Activated naive CD8-positive, alpha-beta T cell (primary cell): ENCODE measurements around the gene TBX21.
"Not testable (repeated sequence)": the region's sequence is repeated elsewhere in the genome, so short reads cannot be mapped to it uniquely, and the experiment has no call there.

Source experiments
- H3K27ac Mint-ChIP-seq: one replicate; pipeline ENCODE4 v1.8.0; 2021; ENCODE audit warnings: mixed read lengths
- H3K27me3 Mint-ChIP-seq: one replicate; pipeline ENCODE4 v1.8.0; 2021; ENCODE audit warnings: mixed read lengths
- H3K36me3 Mint-ChIP-seq: one replicate; pipeline ENCODE4 v1.8.0; 2021; ENCODE audit warnings: mixed read lengths
- H3K4me1 Mint-ChIP-seq: one replicate; pipeline ENCODE4 v1.8.0; 2021; ENCODE audit warnings: low read depth, mixed read lengths
- H3K4me3 Mint-ChIP-seq: one replicate; pipeline ENCODE4 v1.8.0; 2021; ENCODE audit warnings: mild to moderate bottlenecking, mixed read lengths
- H3K9me3 Mint-ChIP-seq: one replicate; pipeline ENCODE4 v1.8.0; 2021; ENCODE audit warnings: low read depth, mixed read lengths

The TBX21 gene

GRCh38 chr17:47729476-47729875 lies 3.6 kb upstream of the TBX21 start:
- no peaks in the 10 kb centered on the region for H3K9me3 Mint-ChIP-seq
- H3K36me3 Mint-ChIP-seq: no peaks in the 10 kb centered on the region
- H3K27me3 Mint-ChIP-seq: no peaks in the 10 kb centered on the region
- peaks cover 60% of the 10 kb centered on the region for H3K4me1 Mint-ChIP-seq
- H3K27ac Mint-ChIP-seq: peak overlapping the region; percentile 34
- no peak overlapping the region for H3K4me3 Mint-ChIP-seq

GRCh38 chr17:47730681-47731080 lies 2.4 kb upstream of the TBX21 start:
- Mint-ChIP-seq H3K36me3 (peaks cover 2% of the 10 kb centered on the region), H3K9me3 (no peaks in the 10 kb centered on the region), H3K4me3 (peak overlapping the region; percentile 40), H3K4me1 (peaks cover 57% of the 10 kb centered on the region), H3K27me3 (no peaks in the 10 kb centered on the region), H3K27ac (no peak overlapping the region)

GRCh38 chr17:47731396-47731795 lies 1.6 kb upstream of the TBX21 start:
- Mint-ChIP-seq H3K36me3 (peaks cover 2% of the 10 kb centered on the region), H3K4me3 (no peak overlapping the region), H3K27ac (no peak overlapping the region), H3K9me3 (no peaks in the 10 kb centered on the region), H3K27me3 (no peaks in the 10 kb centered on the region), H3K4me1 (peaks cover 54% of the 10 kb centered on the region)

- peak overlapping the region; percentile 86 for H3K27ac Mint-ChIP-seq
- H3K9me3 Mint-ChIP-seq: no peaks in the 10 kb centered on the region
- peaks cover 57% of the 10 kb centered on the region for H3K4me1 Mint-ChIP-seq
- H3K27me3 Mint-ChIP-seq: no peaks in the 10 kb centered on the region
- H3K4me3 Mint-ChIP-seq: peak overlapping the region; percentile 85
- H3K36me3 Mint-ChIP-seq: peaks cover 2% of the 10 kb centered on the region
Observed at GRCh38 chr17:47732399-47733046, 513 bp upstream of the TBX21 start.

GRCh38 chr17:47733674-47734410 lies 806 bp downstream of the TBX21 start:
- H3K27me3 Mint-ChIP-seq: no peaks in the 10 kb centered on the region
- H3K4me1 Mint-ChIP-seq: peaks cover 54% of the 10 kb centered on the region
- H3K27ac Mint-ChIP-seq: peak overlapping the region; percentile 95
- no peaks in the 10 kb centered on the region for H3K9me3 Mint-ChIP-seq
- peak overlapping the region; percentile 100 for H3K4me3 Mint-ChIP-seq
- peaks cover 2% of the 10 kb centered on the region for H3K36me3 Mint-ChIP-seq

- H3K4me3 Mint-ChIP-seq: peak overlapping the region; percentile 100
- H3K36me3 Mint-ChIP-seq: peaks cover 2% of the 10 kb centered on the region
- H3K27me3 Mint-ChIP-seq: no peaks in the 10 kb centered on the region
- peak overlapping the region; percentile 84 for H3K27ac Mint-ChIP-seq
- H3K4me1 Mint-ChIP-seq: peaks cover 53% of the 10 kb centered on the region
- H3K9me3 Mint-ChIP-seq: no peaks in the 10 kb centered on the region
Observed at GRCh38 chr17:47735139-47735464, 2.1 kb downstream of the TBX21 start.

- Mint-ChIP-seq H3K9me3 (no peaks in the 10 kb centered on the region), H3K4me3 (peak overlapping the region; percentile 100), H3K4me1 (peaks cover 53% of the 10 kb centered on the region), H3K27me3 (no peaks in the 10 kb centered on the region), H3K36me3 (peaks cover 2% of the 10 kb centered on the region), H3K27ac (peak overlapping the region; percentile 64)
Observed at GRCh38 chr17:47735536-47736011, 2.5 kb downstream of the TBX21 start.

- H3K4me3 Mint-ChIP-seq: peak overlapping the region; percentile 100
- H3K27me3 Mint-ChIP-seq: no peaks in the 10 kb centered on the region
- H3K27ac Mint-ChIP-seq: peak overlapping the region; percentile 30
- H3K4me1 Mint-ChIP-seq: peaks cover 54% of the 10 kb centered on the region
- H3K36me3 Mint-ChIP-seq: peaks cover 5% of the 10 kb centered on the region
- no peaks in the 10 kb centered on the region for H3K9me3 Mint-ChIP-seq
Observed at GRCh38 chr17:47736501-47737495, 3.8 kb downstream of the TBX21 start.

GRCh38 chr17:47738178-47738577 lies 5.1 kb downstream of the TBX21 start:
- no peaks in the 10 kb centered on the region for H3K9me3 Mint-ChIP-seq
- peak overlapping the region; percentile 32 for H3K4me3 Mint-ChIP-seq
- H3K27ac Mint-ChIP-seq: no peak overlapping the region
- H3K4me1 Mint-ChIP-seq: peaks cover 46% of the 10 kb centered on the region
- H3K36me3 Mint-ChIP-seq: peaks cover 5% of the 10 kb centered on the region
- no peaks in the 10 kb centered on the region for H3K27me3 Mint-ChIP-seq

- Mint-ChIP-seq H3K27ac (no peak overlapping the region), H3K9me3 (no peaks in the 10 kb centered on the region), H3K27me3 (no peaks in the 10 kb centered on the region), H3K4me3 (peak overlapping the region; percentile 32), H3K4me1 (peaks cover 44% of the 10 kb centered on the region), H3K36me3 (peaks cover 5% of the 10 kb centered on the region)
Observed at GRCh38 chr17:47739150-47739549, 6.1 kb downstream of the TBX21 start.

GRCh38 chr17:47739945-47740344 lies 6.9 kb downstream of the TBX21 start:
- H3K36me3 Mint-ChIP-seq, H3K27ac Mint-ChIP-seq, H3K4me3 Mint-ChIP-seq: not testable (repeated sequence)

GRCh38 chr17:47741109-47741792 lies 8.2 kb downstream of the TBX21 start:
- Mint-ChIP-seq H3K27me3 (no peaks in the 10 kb centered on the region), H3K4me3 (peak overlapping the region; percentile 64), H3K9me3 (no peaks in the 10 kb centered on the region), H3K36me3 (peaks cover 9% of the 10 kb centered on the region), H3K27ac (peak overlapping the region; percentile 64), H3K4me1 (peaks cover 37% of the 10 kb centered on the region)

More at GRCh38 chr17:47739945-47740344, 6.9 kb downstream of the TBX21 start:
- H3K9me3 Mint-ChIP-seq, H3K27me3 Mint-ChIP-seq: not testable (repeated sequence)
- H3K4me1 Mint-ChIP-seq: peaks cover 44% of the 10 kb centered on the region

- peaks cover 31% of the 10 kb centered on the region for H3K4me1 Mint-ChIP-seq
- H3K9me3 Mint-ChIP-seq: no peaks in the 10 kb centered on the region
- H3K27me3 Mint-ChIP-seq: no peaks in the 10 kb centered on the region
Observed at GRCh38 chr17:47741793-47742145, 8.7 kb downstream of the TBX21 start.

More at GRCh38 chr17:47741793-47742145, 8.7 kb downstream of the TBX21 start:
- Mint-ChIP-seq H3K36me3 (peaks cover 9% of the 10 kb centered on the region), H3K4me3 (peak overlapping the region; percentile 64), H3K27ac (no peak overlapping the region)
